GM20000 (cell line): ENCODE results near the gene EP400.

ENCODE experiments used
- DNase-seq: peaks from one replicate; pipeline ENCODE4 v3.0.0; 2012; ENCODE audit warnings: low spot score
- CTCF ChIP-seq: IDR thresholded peaks from 2 replicates; pipeline ENCODE4 v1.5.1; 2012; ENCODE audit warnings: mild to moderate bottlenecking, control low read depth; ENCODE audit errors: extremely low read depth, missing control alignments

EP400 gene

GRCh38 chr12:131909752-131910219, 40.0 kb upstream of the EP400 start:
- no peak for TF ChIP-seq CTCF
- no peak for DNase-seq

GRCh38 chr12:131910302-131911027, 39.3 kb upstream of the EP400 start:
- DNase-seq, result no peak
- no peak for TF ChIP-seq CTCF

- TF ChIP-seq CTCF, result no peak
- no peak for DNase-seq
Observed at GRCh38 chr12:131911028-131911650, 38.6 kb upstream of the EP400 start.

- no peak for DNase-seq
- TF ChIP-seq CTCF, result no peak
Observed at GRCh38 chr12:131911851-131912477, 37.8 kb upstream of the EP400 start.

- DNase-seq, result no peak
- TF ChIP-seq CTCF, result no peak
Observed at GRCh38 chr12:131912518-131913274, 37.0 kb upstream of the EP400 start.

GRCh38 chr12:131913666-131914065, 36.1 kb upstream of the EP400 start:
- TF ChIP-seq CTCF, result no peak
- no peak for DNase-seq
